ENCODE data around the gene PNLDC1.
"Not testable (repeated sequence)": the region's sequence is repeated elsewhere in the genome, so short reads cannot be mapped to it uniquely, and the experiment has no call there.

The PNLDC1 gene

GRCh38 chr6:159821122-159821521 lies 21.0 kb downstream of the PNLDC1 start:
- DNase-seq = no peak

DNA sequence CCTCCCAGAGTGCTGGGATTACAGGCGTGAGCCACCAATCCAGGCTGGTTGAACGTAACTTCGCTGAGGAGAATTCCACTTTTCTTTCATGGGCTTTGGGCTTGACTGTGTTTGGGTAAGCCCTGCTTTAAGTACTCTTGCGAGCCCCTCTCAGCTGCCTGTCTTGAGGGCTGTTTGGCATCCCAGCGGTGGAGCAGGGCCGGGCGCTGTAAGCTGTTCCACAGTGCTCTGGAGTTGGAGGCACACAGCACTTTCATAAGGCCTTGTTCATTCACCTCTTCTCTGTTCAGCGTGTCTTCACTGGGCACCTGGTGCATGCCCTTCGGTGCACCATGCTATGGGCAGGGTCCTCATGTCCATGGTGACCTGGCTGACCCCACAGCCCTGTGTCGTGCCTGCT lies 21.6 kb downstream of the PNLDC1 start:
- DNase-seq = no peak

DNA sequence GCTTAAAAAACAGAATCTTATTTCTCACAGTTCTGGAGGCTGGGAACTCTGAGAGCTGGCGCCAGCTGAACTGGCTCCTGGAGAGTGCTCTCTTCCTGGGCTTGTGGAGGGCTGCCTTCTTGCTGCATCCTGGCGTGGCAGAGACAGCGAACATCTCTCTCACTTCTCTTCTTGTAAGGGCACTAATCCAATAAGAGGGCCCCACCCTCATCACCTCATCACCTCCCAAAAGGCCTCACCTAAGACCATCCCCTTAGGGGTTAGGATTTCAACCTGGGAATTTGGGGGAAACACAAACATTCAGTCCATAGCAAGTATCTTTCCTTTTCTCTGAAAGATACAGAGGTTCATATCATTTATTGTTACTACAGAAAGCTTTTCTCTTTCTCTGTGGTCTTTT lies 23.9 kb downstream of the PNLDC1 start:
- DNase-seq = no peak

DNA sequence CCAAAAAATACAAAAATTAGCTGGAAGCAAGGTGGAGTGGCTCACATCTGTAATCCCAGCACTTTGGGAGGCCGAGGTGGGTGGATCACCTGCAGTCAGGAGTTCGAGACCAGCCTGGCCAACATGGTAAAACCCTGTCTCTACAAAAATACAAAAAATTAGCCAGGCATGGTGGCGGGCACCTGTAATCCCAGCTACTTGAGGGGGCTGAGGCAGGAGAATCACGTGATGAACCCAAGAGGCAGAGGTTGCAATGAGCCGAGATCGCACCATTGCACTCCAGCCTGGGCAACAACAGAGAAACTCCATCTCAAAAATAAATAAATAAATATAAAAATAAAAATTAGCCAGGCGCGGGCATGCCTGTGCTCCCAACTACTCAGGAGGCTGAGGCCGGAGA lies 24.6 kb downstream of the PNLDC1 start:
- DNase-seq = not testable (repeated sequence)

- no peak for DNase-seq
Measured at GRCh38 chr6:159826004-159826403, 25.9 kb downstream of the PNLDC1 start.

GRCh38 chr6:159826968-159827647 lies 27.0 kb downstream of the PNLDC1 start:
- DNase-seq = peak; percentile 68 to 85

- no peak for DNase-seq
Measured at GRCh38 chr6:159828074-159828473, 28.0 kb downstream of the PNLDC1 start.

GRCh38 chr6:159829526-159829925 lies 29.4 kb downstream of the PNLDC1 start:
- DNase-seq = no peak

DNA sequence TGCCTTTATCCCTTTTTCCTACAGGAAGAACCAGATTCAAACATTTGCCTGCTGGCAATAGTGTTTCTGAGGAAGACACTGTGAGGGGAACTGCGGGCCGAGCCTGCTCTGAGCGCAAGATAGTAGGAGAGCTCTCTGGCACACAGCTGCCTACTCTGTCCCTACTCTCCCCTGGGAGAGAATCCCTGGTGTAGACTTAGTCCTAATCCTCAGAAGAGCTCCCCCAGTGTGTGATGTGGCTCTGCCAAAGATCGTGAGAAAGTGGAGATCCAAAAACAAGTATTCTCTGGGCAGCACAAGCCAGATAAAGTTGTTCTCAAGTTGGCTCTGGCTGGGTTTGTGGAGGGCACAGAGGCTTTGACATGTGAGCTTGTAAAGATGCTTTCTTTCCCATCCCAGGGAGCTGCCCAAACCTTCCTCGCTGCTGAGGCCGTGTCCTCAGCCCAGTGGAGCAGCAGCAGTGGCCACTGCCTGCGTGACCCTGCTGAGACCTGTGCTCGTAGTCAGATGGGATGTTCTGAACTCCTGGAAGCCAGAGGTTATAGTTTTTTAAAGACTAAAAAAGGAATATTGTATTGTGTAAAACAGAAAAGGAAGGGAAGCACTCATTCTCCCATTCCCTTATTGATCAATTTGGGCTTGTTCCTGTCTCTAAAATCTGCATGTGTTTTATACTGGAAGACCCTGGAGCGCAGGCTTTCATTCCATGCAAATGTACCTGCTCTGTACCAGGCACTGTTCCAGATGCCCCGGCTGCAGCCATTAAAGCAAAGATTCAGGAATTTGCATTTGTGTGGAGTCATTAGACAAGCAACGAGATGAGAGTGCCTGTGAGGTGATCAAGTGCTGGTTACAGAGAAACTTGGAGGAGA lies 30.7 kb downstream of the PNLDC1 start:
- no peak for DNase-seq

DNA sequence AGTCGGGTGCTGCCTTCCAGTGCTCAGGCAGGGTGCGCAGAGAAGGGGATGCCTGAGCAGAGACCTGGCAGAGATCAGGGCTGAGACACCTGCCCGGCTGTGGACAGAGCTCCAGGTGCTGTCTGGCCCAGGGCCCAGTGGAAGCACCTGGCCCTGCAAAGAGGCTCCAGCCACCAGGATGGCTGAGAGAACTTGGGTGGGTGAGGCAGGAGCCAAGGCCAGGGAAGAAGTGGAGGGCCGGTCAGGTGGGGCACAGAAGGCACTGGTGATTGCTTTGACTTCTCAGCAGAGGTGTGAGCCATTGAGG lies 31.2 kb downstream of the PNLDC1 start:
- DNase-seq = no peak

DNA sequence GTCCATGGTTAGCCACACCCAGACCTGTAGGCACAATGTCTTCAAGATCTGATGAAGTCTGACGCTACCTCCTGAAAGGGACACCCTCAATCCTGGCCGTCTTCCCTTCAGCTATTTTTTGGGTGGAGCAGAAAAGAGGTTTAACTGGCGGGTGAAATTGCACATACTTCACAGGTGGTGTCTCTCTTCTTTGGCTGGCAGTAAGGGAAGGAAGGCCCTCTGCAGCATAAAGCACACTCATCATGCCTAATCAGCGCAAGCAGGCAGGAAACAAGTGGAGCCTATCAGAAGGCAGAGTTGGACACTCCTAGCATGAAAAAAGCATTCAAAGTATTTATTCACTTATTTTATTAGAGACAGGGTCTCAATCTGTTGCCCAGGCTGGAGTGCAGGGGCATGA lies 32.9 kb downstream of the PNLDC1 start:
- DNase-seq = no peak

DNA sequence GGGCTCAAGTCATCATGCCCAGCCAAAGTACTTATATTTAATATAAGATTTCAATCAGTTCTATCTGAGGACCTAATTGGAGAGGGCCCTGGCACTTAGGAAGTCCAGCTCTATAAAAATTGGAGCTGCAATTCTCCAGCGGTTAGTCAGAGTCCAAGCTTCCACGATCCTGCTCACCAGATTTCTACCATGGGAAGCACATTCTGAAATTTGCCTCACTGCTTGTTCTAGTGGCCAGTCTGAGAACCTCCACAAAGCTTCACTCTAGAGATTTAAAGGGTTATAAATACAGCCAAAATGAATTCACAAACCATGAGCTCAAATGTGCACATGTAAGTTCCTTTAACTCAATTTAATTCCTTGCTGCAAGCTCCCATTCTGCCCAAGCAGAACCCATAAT lies 33.5 kb downstream of the PNLDC1 start:
- DNase-seq = no peak

DNA sequence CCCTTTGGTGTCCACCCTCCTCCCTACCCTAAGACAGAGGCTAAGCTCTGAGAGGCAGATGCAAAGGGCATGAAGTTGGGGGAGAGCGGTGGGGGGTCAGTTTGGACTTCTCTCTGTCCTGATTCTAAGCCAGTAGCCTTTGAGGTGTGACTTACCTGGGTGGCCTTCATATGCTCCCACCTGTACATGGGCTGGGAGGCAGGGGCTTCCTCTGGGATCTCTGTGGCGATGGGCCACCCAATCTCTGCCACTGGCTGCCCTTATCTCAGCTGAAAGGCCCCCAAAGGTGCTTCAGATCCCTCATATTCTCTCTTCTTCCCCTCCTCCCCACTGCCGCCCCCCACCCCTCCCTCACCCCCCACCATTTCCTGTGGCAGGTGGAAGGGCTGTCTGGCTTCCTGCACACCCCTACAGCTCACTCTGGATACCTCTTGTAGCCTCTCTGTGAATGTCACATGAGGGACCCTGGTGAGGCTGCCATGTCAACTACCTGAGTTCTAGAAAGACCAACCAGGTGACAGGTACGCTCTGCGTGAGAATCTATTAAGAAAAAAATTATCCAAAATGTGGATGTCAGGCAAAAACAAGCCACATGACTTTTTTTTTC lies 34.0 kb downstream of the PNLDC1 start:
- no peak for DNase-seq

DNA sequence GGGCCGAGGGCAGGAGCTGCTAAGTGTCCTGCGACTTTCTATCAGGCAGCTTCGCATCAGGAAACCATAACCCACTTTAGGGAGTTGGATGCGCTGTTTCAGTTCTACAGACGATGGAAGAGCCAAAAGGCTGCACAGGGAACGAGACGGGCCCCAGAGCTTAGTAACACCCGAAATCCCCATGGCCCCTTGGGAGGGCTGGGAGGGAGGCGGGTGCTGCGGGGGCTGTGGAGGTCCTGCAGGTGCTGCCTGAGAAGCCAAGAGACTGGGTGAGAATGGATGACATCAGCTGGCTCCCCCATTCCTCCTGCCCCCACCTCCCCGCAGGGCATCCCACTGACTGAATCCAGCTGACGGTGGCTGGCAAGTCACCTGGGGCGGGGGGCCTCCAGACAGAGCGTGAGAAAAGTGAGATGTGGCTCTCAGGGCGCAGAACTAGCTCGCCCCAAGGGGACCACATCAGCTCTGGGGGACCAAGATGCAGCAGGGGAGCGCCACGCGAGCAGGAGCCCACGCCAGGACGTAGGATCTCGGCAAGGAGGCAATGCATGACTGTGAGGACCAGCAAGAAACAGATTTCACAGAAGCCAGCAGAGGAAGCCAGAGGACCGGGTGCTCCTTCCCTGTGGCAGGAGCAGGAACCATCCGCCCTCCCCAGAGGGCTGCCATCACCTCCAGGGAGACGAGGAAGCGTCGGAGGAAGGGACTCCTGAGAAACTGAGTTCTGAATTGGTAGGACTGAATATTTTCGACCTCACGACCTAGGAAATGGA lies 36.8 kb downstream of the PNLDC1 start:
- DNase-seq = no peak

DNA sequence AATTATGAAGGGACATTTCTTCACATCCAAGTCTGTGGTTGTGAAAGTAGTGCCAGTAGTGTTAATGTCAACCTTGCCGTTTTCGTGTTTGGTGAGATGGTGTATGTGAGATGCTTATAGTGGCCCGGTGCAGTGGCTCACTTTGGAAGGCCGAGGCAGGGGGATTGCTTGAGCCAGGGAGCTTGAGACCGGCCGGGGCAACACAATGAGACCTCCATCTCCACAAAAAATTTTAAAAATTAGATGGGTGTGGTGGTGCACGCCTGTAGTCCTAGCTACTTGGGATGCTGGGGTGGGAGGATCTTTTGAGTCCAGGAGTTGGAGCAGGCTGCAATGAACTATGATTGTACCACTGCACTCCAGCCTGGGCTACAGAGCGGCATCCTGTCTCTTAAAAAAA lies 37.4 kb downstream of the PNLDC1 start:
- no peak for DNase-seq

DNA sequence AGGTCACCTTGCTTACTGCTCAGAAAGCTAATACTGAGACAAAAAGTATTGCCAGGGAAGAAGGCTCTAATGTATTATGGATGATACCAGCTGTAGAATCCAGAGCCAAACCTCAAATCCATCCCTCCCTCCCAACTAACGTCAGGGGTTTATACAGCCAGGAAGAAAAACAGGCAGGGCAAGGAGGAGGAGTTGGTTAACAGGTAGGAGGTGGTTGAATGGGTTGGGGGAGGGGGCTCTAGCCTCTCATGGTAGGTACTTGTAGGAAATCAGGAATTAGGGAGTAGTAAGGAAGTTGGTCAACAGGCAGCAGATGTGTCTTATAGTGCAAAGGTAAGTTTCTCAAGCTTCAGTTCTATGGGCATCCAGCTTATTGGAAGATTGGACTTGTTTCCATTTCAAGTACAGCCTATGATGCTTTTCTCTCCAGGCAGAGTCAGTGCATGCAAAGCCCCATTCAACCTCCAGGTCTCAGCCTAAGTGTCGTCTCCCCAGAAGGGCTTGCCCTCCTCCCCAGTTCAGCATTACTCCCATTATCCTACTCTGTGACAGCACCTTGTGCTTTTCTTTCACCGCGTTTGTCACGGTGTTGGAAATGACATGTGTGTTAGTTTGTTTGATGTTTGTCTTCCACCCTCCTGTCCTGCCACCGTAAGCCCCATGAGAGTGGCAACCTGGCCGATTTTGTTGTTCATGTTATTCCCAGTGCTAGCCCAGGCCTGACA lies 38.1 kb downstream of the PNLDC1 start:
- DNase-seq = no peak

DNA sequence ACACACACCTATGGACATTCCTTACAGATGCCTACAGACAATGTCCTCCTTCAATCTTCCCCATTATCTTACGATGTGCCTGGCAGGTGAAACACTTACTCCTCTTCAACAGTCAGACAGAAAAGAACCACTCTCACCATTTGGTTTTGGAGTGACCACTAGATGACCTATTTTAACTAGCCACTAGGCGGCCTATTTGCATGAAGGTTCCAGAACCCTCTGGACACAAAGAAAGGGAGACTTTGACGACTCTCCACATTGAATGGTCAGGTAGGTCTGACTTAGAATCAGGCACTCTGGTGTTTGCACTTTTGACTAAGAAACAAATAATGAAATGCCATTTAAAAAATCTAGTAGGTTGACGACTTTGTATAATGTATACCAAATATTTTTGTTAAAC lies 42.0 kb downstream of the PNLDC1 start:
- DNase-seq = no peak

GRCh38 chr6:159844737-159845645 lies 44.9 kb downstream of the PNLDC1 start:
- peak; percentile 50 to 54 for DNase-seq

- DNase-seq = not testable (repeated sequence)
Measured at GRCh38 chr6:159848552-159848951, 48.5 kb downstream of the PNLDC1 start.

DNA sequence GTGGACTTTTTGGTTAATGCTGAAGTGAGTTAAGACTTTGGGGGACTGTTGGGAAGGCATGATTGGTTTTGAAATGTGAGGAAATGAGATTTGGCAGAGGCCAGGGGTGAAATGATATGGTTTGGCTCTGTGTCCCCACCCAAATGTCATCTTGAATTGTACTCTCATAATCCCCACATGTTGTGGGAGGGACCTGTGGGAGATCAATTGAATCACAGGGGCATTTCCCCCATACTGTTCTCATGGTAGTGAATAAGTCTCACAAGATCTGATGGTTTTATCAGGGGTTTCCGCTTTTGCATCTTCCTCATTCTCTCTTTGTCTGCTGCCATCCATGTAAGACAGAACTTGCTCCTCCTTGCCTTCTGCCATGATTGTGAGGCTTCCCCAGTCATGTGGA lies 49.8 kb downstream of the PNLDC1 start:
- not testable (repeated sequence) for DNase-seq

DNA sequence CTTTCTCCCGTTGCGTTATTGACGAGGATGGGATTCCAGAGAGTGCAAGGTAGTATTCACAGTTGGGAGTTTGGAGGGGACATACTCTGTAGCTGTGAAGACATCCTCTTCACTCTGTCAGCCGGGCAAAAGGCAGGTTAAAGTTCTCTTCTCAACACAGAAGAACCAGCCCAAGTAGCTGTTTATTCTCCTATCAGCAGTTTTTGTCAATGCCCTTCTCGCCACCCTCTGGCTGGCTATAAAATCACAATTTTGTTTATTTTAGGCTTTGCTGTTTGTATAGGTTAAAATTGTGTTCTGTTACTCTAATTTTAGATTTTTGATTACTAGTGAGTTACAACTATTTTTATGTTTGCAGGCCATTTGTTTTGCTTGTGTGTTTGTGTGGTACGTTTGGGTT lies 52.8 kb downstream of the PNLDC1 start:
- no peak for DNase-seq

GRCh38 chr6:159853754-159854153 lies 53.7 kb downstream of the PNLDC1 start:
- no peak for DNase-seq
